Kidney (tissue), 14 donors: ENCODE results near the gene UBE2L6. TPM values are rescaled to one million over a fixed set of nuclear protein-coding genes. Genes with fewer than 3 reads are reported as not detected.

Experiments used
- DNase-seq, 5 donors: peaks; one replicate each; pipeline ENCODE4 v3.0.0-alpha.2; 2013 to 2020
- FAIRE-seq: peaks from 2 replicates; lab custom pipeline; 2012; peaks lifted over from hg19 to GRCh38; lab: Jason Lieb, UNC
- H3K27ac ChIP-seq, 2 donors: one replicate each; pipeline ENCODE4 v1.7.0; 2013; ENCODE audit warnings: low read depth in 2 of 2, low read length in 2 of 2, inconsistent platforms in 1 of 2
- H3K27me3 ChIP-seq: one replicate; pipeline ENCODE4 v1.7.1; 2013; ENCODE audit warnings: low read length, inconsistent platforms; ENCODE audit not compliant: control insufficient read depth, insufficient read depth
- H3K36me3 ChIP-seq, 3 donors: one replicate each; pipeline versions ENCODE4 v1.7.0 to v1.7.1; 2013; ENCODE audit warnings: low read length in 3 of 3, control low read depth in 1 of 3, inconsistent platforms in 1 of 3; ENCODE audit not compliant: insufficient read depth in 3 of 3, control insufficient read depth in 2 of 3
- H3K4me1 ChIP-seq, 3 donors: one replicate each; pipeline versions ENCODE4 v1.7.0 to v1.7.1; 2013; ENCODE audit warnings: low read length in 3 of 3, inconsistent platforms in 1 of 3, low read depth in 1 of 3; ENCODE audit not compliant: control insufficient read depth in 2 of 3, insufficient read depth in 2 of 3
- H3K4me3 ChIP-seq, 3 donors: one replicate each; pipeline versions ENCODE4 v1.7.0 to v1.8.1; 2013; ENCODE audit warnings: low read length in 3 of 3, control low read depth in 1 of 3, inconsistent platforms in 1 of 3
- H3K9ac ChIP-seq, 3 donors: one replicate each; pipeline versions ENCODE4 v1.7.0 to v1.7.1; 2013; ENCODE audit warnings: low read length in 3 of 3, control low read depth in 1 of 3, inconsistent platforms in 1 of 3
- H3K9me3 ChIP-seq, 3 donors: one replicate each; pipeline versions ENCODE4 v1.7.0 to v1.7.1; 2013; ENCODE audit warnings: low read length in 3 of 3, control low read depth in 1 of 3, inconsistent platforms in 1 of 3; ENCODE audit not compliant: control insufficient read depth in 2 of 3, insufficient read depth in 1 of 3
- CTCF ChIP-seq: IDR thresholded peaks from 3 replicates; pipeline ENCODE4 v1.5.1; 2012; ENCODE audit warnings: mild to moderate bottlenecking, moderate library complexity, borderline replicate concordance; ENCODE audit not compliant: insufficient read depth; ENCODE audit errors: extremely low read depth
- intact Hi-C: fragments of 100-400 bp; cut with DNase I; formaldehyde crosslinking; loops from one replicate; pipeline ENCODE4 v1.11.1; 2022
- polyA plus RNA-seq: library from polyadenylated mRNA; stranded (reverse); fragments of 350-450 nt; fragmentation: Illumina TruSeq; extraction: RNeasy Lipid Tissue Mini Kit (QIAGEN cat#74804); gene quantifications from one replicate; pipeline ENCODE4 v1.2.3, GENCODE V29; 2014; ENCODE audit warnings: low read depth, low replicate concordance; ENCODE audit not compliant: insufficient read depth
- total RNA-seq: library from RNA; stranded (reverse); fragmentation: NEBNext Ultra II Directional; extraction: Animal tissue kit (Norgen Biotek cat#: 25700); gene quantifications from one replicate; pipeline ENCODE4 v1.2.1, GENCODE V29; 2021
- donor health status: control.
- donor health status: control.
- donor health status: control.
- donor health status: control.
- donor health status: control.
- donor health status: DM: yes; HTN: yes; CAD: no.
- donor health status: Normal renal cell carcinoma (clear cell type).

UBE2L6 gene
- total and polyA plus RNA-seq, 2 donors from 2014 or later = 71.4 to 73.9 TPM

DNA sequence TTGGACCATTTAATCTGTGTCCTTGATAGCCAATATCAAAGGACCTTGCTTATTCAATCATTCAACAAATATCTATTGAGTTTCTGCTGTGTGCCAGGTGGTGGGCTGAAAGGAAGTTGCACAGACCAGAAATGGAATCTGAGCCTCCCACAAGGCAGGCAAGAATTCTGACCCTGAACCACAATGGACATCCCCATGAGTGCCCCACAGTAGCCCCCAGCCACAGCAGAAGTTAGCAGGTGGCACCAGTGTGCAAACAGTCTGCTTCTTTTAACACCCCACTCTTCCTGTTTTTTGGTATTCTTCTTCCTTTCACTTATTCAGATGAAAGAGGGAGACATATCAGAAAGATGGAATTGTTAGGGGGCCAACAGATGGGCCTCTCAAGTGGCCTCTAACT is 17.8 kb upstream of the UBE2L6 start:
- Histone ChIP-seq H3K9me3 (no peaks in the 10 kb centered on the region), H3K9ac (no peak overlapping the region), H3K27me3 (no peaks in the 10 kb centered on the region), H3K27ac (no peak overlapping the region), H3K4me3 (no peak overlapping the region), H3K4me1 (no peaks in the 10 kb centered on the region), H3K36me3 (no peaks in the 10 kb centered on the region)
- FAIRE-seq (no peak), DNase-seq (no peak)
- TF ChIP-seq CTCF = no peak
- intact Hi-C loops = no loop called here

DNA sequence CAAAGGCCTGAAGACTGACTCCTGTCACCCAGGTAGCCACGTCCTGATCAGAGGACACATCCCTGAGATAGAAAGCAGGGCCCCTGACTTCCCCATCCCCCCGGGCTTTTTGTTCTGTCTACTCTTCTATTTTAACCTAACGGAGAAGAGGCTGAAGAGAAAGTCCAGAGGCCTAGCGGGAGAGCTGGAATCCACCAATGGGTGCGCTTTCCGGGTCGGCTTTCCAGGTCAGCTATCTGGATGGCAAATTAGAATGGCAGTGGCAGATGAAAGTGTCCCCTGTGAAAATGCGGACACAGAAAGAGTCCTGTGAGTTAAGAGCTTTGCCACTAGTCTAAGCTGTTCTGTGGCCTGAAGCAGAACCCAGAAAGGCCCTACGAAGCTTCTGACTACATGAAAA is 16.9 kb upstream of the UBE2L6 start:
- H3K9me3 ChIP-seq = no peaks in the 10 kb centered on the region
- H3K27me3 ChIP-seq = no peaks in the 10 kb centered on the region
- FAIRE-seq = no peak
- no peak for TF ChIP-seq CTCF
- no peaks in the 10 kb centered on the region for H3K36me3 ChIP-seq
- no peaks in the 10 kb centered on the region for H3K4me1 ChIP-seq
- no peak for DNase-seq
- no peak overlapping the region for H3K9ac ChIP-seq
- no peak overlapping the region for H3K27ac ChIP-seq
- intact Hi-C loops = no loop called here
- no peak overlapping the region for H3K4me3 ChIP-seq

DNA sequence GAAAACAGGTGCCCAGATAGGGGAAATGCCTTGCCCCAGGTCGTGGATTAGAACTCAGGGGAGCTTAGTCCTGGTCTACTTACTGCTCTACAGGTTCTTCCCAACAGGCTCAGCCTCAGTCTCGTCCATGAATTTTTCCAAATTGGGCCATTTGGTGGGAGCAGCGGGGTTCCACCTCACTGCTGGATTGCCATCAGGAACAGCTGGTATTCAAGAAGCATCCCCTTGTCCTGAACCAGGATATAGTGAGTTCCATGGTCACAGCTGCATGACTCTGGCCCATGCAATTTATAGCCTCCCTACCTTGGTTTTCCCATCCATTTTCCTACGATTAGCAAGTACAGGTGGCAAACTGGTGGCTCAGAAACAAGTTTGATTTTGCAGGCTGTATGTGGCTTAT is 6.6 kb upstream of the UBE2L6 start:
- TF ChIP-seq CTCF = no peak
- H3K27me3 ChIP-seq = no peaks in the 10 kb centered on the region

GRCh38 chr11:57571606-57572005 is 4.1 kb upstream of the UBE2L6 start:
- peaks cover 0 to 6% (median 0%) of the 10 kb centered on the region in 3 donors for H3K4me1 ChIP-seq
- no peak overlapping the region for H3K9ac ChIP-seq
- no peaks in the 10 kb centered on the region for H3K27me3 ChIP-seq
- no peaks in the 10 kb centered on the region for H3K9me3 ChIP-seq
- H3K36me3 ChIP-seq = no peaks in the 10 kb centered on the region
- FAIRE-seq (no peak), DNase-seq (no peak)
- H3K4me3 ChIP-seq = no peak overlapping the region
- no peak overlapping the region for H3K27ac ChIP-seq
- no peak for TF ChIP-seq CTCF
- intact Hi-C loops = no loop called here

More for the DNA sequence above, 6.6 kb upstream of the UBE2L6 start:
- no peak for FAIRE-seq
- DNase-seq = no peak
- intact Hi-C loops = no loop called here
- no peak overlapping the region for H3K4me3 ChIP-seq
- H3K27ac ChIP-seq = no peak overlapping the region
- no peaks in the 10 kb centered on the region for H3K4me1 ChIP-seq
- H3K9me3 ChIP-seq = no peaks in the 10 kb centered on the region
- no peak overlapping the region for H3K9ac ChIP-seq
- H3K36me3 ChIP-seq = no peaks in the 10 kb centered on the region
